Stimulated activated CD4-positive, alpha-beta T cell treated with anti-CD3 and anti-CD28 coated beads, Interleukin-1b, Interleukin-23, amount 100 ng/mL, for 48 hours (primary cell): Measurements from ENCODE around the gene VTN.
A peak's percentile ranks its signal among the peaks of the same experiment; 100 is the strongest.

Experiments
- DNase-seq: peaks from one replicate; pipeline ENCODE4 v3.0.0-alpha.2; 2020

Gene VTN, protein sequence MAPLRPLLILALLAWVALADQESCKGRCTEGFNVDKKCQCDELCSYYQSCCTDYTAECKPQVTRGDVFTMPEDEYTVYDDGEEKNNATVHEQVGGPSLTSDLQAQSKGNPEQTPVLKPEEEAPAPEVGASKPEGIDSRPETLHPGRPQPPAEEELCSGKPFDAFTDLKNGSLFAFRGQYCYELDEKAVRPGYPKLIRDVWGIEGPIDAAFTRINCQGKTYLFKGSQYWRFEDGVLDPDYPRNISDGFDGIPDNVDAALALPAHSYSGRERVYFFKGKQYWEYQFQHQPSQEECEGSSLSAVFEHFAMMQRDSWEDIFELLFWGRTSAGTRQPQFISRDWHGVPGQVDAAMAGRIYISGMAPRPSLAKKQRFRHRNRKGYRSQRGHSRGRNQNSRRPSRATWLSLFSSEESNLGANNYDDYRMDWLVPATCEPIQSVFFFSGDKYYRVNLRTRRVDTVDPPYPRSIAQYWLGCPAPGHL

DNA sequence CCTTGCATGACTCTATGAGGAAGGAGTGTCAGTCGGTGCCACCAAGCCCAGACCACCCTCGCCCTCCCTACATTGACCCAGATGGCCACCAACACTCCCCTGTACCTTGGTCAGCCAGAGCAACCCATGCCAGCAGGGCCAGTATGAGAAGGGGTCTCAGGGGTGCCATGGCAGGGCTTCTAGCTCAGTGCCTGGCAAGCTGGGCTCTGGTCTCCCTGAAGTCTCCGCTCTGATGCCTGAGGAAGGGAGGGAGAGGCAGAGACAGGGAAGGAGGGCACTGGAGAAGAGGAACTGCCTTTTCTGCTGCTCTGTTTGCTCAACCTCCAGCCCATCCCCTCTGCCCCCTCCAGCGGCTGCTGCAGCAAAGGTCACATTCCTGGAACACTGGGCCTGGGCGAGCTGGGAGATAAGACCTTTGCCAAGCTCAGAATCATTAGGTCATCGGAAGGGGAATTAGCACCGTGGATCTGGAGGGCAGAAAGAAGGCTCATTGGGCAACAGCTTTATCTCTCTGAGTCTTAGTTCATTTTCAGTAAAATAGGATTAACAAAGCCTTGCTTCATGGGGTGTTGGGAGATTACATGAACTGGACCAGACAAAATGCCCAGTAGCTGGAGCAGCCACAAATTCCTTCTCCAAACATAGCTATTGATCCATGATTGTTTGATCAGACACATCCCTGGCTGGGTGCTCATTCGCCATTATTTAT, at the start of gene VTN:
Gene VTN (minus strand): TSS at position 273 of the 709 bp plus-strand sequence. CDS start 104 bp downstream, at position 169.
- DNase-seq, result no peak

GRCh38 chr17:28416703-28417311, 46.7 kb upstream of the VTN start:
- DNase-seq, result peak; percentile 52

- no peak for DNase-seq
Measured at GRCh38 chr17:28415886-28416285, 45.8 kb upstream of the VTN start.

- DNase-seq, result no peak
Measured at GRCh38 chr17:28413804-28414203, 43.7 kb upstream of the VTN start.

DNA sequence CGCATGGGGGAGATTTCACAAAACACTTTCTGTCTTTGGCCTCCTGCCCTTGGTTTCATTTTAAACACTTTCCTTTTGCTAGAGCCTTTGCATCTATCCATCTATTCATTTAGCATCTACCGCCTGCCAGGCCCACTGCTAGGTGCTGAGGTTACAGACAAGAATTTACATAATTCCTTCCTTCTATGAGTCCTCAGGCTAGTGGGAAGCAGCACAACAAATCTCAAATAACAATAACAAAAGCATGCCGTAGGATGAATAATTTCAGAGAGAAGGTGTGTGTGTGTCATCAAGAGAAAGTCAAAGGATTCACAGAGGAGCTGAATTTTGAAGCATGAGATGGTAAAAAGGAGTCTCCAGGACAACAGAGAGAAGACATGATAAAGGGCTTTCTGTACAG, 42.0 kb upstream of the VTN start:
- no peak for DNase-seq

- DNase-seq, result no peak
Measured at GRCh38 chr17:28407974-28408306, 37.8 kb upstream of the VTN start.

- DNase-seq, result no peak
Measured at GRCh38 chr17:28407130-28407973, 37.2 kb upstream of the VTN start.

DNA sequence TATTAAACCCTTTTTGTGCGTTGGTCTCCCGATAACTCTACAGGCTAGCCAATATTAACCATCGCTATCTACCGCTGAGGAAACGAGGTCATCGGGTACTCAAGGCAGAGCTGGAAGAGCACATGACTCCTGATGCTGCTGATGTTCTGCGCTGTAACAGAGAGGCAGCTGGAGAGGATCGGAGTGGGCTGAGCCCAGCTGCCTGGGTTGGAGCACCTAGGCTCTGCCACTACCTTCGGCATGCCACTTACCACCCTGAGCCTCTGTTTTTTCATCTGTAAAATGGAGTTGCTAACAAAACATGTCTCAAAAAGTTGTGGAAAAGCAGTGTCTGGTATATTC, 36.3 kb upstream of the VTN start:
- DNase-seq, result no peak

- peak; percentile 62 for DNase-seq
Measured at GRCh38 chr17:28405632-28406472, 35.7 kb upstream of the VTN start, which contains the start of gene SLC46A1. SLC46A1 (minus strand) TSS chr17:28406212; CDS start chr17:28406114, 98 bp downstream.

GRCh38 chr17:28404812-28405570, 34.9 kb upstream of the VTN start:
- no peak for DNase-seq

DNA sequence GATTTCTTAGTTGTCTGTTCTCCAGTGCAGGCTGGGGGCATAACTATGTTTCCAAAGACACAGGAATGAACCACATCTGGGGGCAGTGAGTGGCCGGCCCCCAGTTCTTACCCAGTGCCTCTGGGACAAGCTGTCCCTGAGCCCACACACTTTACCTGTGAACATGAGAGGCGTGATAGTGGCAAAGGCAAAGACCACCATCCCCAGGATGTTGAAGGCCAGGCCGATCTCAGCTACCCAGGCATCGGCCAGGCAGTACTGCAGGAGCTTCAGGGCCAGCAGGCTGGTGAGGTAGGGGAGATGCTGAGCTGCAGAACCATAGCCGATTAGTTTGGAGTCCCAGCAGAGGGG, 34.3 kb upstream of the VTN start:
- DNase-seq, result no peak

DNA sequence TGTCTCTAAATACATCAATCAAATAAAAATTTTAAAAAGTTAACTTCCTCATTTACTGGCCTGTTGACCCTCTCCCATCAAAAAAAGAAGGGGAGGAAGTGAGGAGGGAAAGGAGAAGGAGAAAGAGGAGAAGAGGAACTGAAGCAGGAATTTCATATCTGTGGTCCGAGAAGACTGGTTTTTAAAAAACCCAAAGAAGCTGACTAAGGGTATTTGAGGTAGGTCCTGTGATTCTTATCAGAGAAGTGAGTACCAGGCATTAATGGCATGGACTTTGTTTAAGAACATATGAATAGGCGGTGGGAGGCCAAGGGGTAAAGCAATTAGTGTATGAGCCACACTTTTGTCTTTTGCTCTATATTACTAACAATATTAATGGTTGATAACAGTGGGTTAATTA, 33.9 kb upstream of the VTN start:
- no peak for DNase-seq

DNA sequence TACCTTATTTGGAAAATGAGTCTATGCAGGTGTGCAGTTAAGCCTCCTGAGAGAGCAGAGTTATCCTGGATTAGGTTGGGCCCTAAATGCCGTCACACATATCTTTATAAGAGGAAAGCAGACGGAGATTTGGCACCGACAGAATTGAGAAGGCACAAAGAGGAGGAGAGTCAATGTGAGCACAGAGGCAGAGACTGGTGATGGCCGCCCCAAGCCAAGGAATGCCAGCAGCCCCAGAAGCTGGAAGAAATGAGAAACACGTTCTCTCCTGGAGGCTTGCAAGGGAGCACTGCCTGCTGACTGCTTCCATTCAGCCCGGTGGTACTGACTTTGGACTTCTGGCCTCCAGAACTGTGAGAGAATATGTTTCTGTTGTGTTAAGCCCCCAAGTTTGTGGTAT, 32.7 kb upstream of the VTN start:
- no peak for DNase-seq

DNA sequence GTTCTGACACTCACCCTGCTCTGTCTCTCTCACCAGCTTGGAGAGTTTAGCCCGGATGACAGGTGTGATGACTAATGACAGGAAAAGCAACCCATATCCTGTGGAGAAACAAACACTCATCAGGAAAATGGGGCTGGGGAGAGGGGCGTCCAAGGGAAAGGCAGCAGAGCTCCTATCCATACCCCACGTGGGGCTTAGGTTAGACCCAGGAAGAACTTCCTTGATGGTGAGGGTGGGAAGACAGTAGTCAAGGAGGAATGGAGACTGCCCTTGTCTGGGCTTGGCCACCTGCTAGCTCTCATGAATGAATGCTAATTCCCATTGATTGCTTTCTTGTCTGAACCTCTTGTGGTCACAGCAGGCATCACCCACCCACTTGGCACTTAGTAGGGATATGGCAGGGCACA, 32.1 kb upstream of the VTN start:
- DNase-seq, result no peak

DNA sequence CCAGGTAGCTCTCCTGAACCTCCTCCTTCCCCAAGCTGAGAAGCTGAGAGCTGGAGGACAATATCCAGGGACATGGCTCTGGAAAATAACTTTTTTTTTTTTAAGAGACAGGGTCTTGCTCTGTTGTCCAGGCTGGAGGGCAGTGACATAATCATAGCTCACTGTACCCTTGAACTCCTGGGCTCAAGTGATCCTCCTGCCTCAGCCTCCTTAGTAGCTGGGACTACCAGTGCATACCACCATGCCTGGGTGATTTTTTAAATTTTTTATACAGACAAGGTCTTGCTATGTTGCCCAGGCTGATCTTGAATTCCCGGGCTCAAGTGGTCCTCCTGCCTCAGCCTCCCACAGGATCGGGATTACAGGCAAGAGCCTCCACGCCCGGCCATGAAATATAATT, 29.7 kb upstream of the VTN start:
- no peak for DNase-seq

DNA sequence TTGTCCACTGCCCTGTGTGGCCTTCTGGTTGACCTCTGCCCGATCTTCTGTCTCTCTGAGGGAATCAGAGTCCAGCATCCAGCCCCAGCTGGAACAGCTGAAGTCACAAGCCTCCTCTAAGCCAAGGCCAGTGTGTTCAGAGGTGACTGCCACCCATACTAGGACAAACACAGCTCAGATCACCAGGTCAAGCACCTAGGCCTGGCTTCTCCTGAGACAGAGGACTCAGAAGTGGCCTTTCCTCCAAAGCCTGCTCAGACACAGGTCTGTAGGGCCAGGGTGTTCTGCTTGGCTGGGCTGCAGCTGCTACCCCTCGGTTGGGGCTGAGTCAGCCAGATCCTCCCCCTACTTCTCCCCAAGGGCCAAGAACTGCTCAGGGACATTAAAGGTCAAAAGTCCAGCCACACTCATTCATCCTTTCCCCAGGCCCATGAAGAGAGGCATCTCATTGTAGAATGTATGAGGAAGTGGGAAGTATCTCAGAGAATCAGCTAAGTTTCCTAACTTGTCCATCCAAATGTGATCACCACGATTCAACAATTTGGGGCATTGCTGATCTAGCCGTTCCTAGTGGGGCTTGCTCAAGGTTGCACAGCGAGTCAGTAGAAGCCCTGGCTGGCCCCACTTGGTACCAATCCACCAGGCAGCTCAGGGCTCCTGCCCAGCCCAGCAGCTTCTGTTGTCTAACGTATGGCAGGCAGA, 28.3 kb upstream of the VTN start:
- DNase-seq, result no peak

- DNase-seq, result no peak
Measured at GRCh38 chr17:28397687-28398279, 27.7 kb upstream of the VTN start.

DNA sequence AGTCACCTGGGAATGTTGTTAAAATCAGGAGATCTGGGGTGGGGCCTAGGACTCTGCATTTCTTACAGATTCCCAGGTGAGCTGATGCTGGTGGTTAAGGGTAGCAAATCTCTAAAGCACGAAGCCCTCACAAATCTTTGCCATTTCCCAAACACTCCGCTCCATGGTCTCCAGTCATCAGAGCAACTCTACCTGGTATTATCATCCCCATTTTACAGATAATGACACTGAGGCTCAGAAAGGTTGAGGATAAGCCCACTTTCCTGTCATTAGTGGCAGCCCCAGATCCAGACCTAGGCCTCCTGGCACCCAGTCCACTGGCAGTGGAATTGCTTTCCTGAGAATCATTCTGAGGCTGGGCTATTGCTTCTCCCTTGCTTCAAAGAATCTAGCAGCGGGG, 27.2 kb upstream of the VTN start:
- DNase-seq, result no peak

GRCh38 chr17:28396635-28397239, 26.6 kb upstream of the VTN start:
- no peak for DNase-seq

DNA sequence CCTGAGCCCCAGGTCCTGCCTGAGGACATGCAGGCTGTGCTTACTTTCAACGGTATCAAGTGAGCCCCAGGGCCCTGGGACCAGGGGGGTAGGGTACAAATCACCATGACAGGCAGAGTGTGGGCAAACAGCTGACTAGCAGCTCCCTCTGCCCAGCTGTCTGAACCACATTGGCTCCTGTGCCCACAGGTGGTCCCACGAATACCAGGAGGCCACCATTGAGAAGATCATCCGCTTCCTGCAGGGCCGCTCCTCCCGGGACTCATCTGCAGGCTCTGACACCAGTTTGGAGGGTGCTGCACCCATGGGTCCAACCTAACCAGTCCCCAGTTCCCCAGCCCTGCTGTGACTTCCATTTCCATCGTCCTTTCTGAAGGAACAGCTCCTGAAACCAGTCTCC, 25.9 kb upstream of the VTN start:
- no peak for DNase-seq
